Measurements from ENCODE around the gene MAGI2.

MAGI2 gene

GRCh38 chr7:79347351-79347750, 106.1 kb downstream of the MAGI2 start:
- no peak for TF ChIP-seq CTCF (IDR thresholded peaks at IDR 0.05; ENCODE audit: control extremely low read depth, extremely low read depth, low read depth, missing control alignments)
- ChIA-PET POLR2A (no interaction called here), CTCF (interaction anchor here (2.1 kb wide), 1 partner anchor 10 kb away, joined by 4 read pairs; no protein-coding TSS in a partner anchor)
- no peak for DNase-seq (ENCODE audit: extremely low spot score)

DNA sequence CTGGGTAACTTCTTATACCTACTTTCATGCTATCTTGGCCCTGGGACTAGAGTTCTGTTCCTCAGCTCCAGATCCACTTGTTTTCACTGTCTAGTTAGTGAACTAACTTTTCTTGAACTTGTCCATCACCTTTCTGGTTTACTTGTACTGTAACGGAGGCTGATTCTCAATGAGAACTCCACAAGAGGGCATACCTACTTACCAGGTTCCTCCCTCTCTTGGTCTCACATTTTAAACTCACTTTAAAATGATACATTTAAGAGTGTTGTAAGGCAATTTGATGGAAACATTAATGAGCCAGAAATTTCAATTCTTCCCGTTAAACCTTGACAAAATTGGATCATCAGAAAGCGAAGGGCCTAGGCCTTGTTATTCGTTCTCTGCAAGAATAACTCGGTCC, 111.6 kb downstream of the MAGI2 start:
- ChIA-PET POLR2A (no interaction called here), CTCF (no interaction called here)
- DNase-seq (ENCODE audit: extremely low spot score): no peak
- TF ChIP-seq CTCF (IDR thresholded peaks at IDR 0.05; ENCODE audit: control extremely low read depth, extremely low read depth, low read depth, missing control alignments): no peak

GRCh38 chr7:79340212-79340611, 113.3 kb downstream of the MAGI2 start:
- ChIA-PET POLR2A (no interaction called here), CTCF (no interaction called here)
- TF ChIP-seq CTCF (IDR thresholded peaks at IDR 0.05; ENCODE audit: control extremely low read depth, extremely low read depth, low read depth, missing control alignments): no peak
- DNase-seq (ENCODE audit: extremely low spot score): no peak

GRCh38 chr7:79339208-79339925, 114.1 kb downstream of the MAGI2 start:
- CTCF ChIA-PET: no interaction called here
- no peak for DNase-seq (ENCODE audit: extremely low spot score)

DNA sequence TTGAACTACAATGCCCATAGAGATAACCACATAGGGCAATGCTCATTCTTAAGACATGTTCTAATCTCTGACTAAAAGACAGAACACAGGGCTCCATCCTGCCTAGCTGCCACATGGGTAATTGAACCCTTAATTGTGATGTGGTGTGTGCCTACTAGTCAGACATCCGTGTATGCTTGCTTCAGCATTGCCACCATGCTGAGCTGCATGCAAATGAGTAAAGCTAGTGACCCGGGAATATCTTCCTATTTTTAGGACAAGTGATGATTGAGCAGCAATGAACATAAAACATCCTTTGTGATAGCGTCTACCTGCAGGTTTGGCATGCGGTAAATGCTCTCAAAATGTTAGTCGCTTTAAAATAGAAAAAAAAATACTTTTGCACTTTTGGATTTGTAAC, 115.8 kb downstream of the MAGI2 start:
- CTCF ChIA-PET: interaction anchor here (1.1 kb wide), 1 partner anchor 10 kb away, joined by 4 read pairs; no protein-coding TSS in a partner anchor
- DNase-seq (ENCODE audit: extremely low spot score): no peak
- POLR2A ChIA-PET: no interaction called here
- TF ChIP-seq CTCF (IDR thresholded peaks at IDR 0.05; ENCODE audit: control extremely low read depth, extremely low read depth, low read depth, missing control alignments): no peak

More at GRCh38 chr7:79339208-79339925, 114.1 kb downstream of the MAGI2 start:
- POLR2A ChIA-PET: no interaction called here
- TF ChIP-seq CTCF (IDR thresholded peaks at IDR 0.05; ENCODE audit: control extremely low read depth, extremely low read depth, low read depth, missing control alignments): no peak

GRCh38 chr7:79334841-79335240, 118.6 kb downstream of the MAGI2 start:
- no peak for TF ChIP-seq CTCF (IDR thresholded peaks at IDR 0.05; ENCODE audit: control extremely low read depth, extremely low read depth, low read depth, missing control alignments)
- ChIA-PET CTCF (interaction anchor here (1.2 kb wide), 1 partner anchor 40 kb away, joined by 3 read pairs; no protein-coding TSS in a partner anchor), POLR2A (no interaction called here)
- DNase-seq (ENCODE audit: extremely low spot score): no peak
